Hepatocyte (in vitro differentiated cells): Measurements from ENCODE around the gene CTSL. TPM values are rescaled to one million over a fixed set of nuclear protein-coding genes. Genes with fewer than 3 reads are reported as not detected.
"Not testable (repeated sequence)": the region's sequence is repeated elsewhere in the genome, so short reads cannot be mapped to it uniquely, and the experiment has no call there.

Source experiments
- DNase-seq: peaks from one replicate; pipeline ENCODE4 v3.0.0-alpha.2; 2016; ENCODE audit warnings: low spot score
- H2AFZ ChIP-seq: fragments of 200-600 bp; sonication (generic); 2 replicates; pipeline ENCODE4 v1.6.0; 2016; ENCODE audit warnings: antibody characterized with exemption, mild to moderate bottlenecking
- H3K27ac ChIP-seq: fragments of 200-600 bp; sonication (generic); 2 replicates; pipeline ENCODE4 v1.5.1; 2016; ENCODE audit warnings: mild to moderate bottlenecking
- H3K27me3 ChIP-seq: fragments of 200-600 bp; sonication (generic); 2 replicates; pipeline ENCODE4 v1.6.1; 2016
- H3K36me3 ChIP-seq: fragments of 200-600 bp; sonication (generic); replicated peaks from 2 replicates; pipeline ENCODE4 v1.5.1; 2016; ENCODE audit warnings: low read depth; ENCODE audit not compliant: insufficient read depth
- H3K4me1 ChIP-seq: fragments of 200-600 bp; sonication (generic); 2 replicates; pipeline ENCODE4 v1.5.1; 2016; ENCODE audit warnings: mild to moderate bottlenecking, moderate library complexity; ENCODE audit not compliant: insufficient read depth
- H3K4me2 ChIP-seq: fragments of 200-600 bp; sonication (generic); 2 replicates; pipeline ENCODE4 v1.6.0; 2016
- H3K4me3 ChIP-seq: fragments of 200-600 bp; sonication (generic); 2 replicates; pipeline ENCODE4 v1.5.1; 2016; ENCODE audit warnings: mild to moderate bottlenecking
- H3K79me2 ChIP-seq: fragments of 200-600 bp; sonication (generic); 2 replicates; pipeline ENCODE4 v1.6.0; 2017; ENCODE audit warnings: mild to moderate bottlenecking
- H3K9me2 ChIP-seq: fragments of 200-600 bp; sonication (generic); replicated peaks from 2 replicates; pipeline ENCODE4 v1.6.0; 2017; ENCODE audit warnings: mild to moderate bottlenecking; ENCODE audit not compliant: insufficient read depth
- H3K9me3 ChIP-seq: fragments of 200-600 bp; sonication (generic); 2 replicates; pipeline ENCODE4 v1.5.1; 2016; ENCODE audit warnings: low read depth, mild to moderate bottlenecking
- H4K20me1 ChIP-seq: fragments of 200-600 bp; sonication (generic); 2 replicates; pipeline ENCODE4 v1.6.0; 2016; ENCODE audit warnings: mild to moderate bottlenecking; ENCODE audit not compliant: insufficient read depth, poor library complexity, severe bottlenecking
- CTCF ChIP-seq: fragments of 200-600 bp; sonication (generic); IDR thresholded peaks from 2 replicates; pipeline ENCODE4 v1.5.1; 2016; ENCODE audit warnings: antibody characterized with exemption, mild to moderate bottlenecking; ENCODE audit not compliant: poor library complexity
- EZH2 ChIP-seq: fragments of 200-600 bp; sonication (generic); IDR thresholded peaks from 2 replicates; pipeline ENCODE4 v1.6.1; 2016; ENCODE audit warnings: antibody characterized with exemption, mild to moderate bottlenecking, borderline replicate concordance
- EZH2phosphoT487 ChIP-seq: fragments of 200-600 bp; sonication (generic); IDR thresholded peaks from one replicate; pipeline ENCODE4 v1.6.1; 2018; ENCODE audit warnings: antibody characterized with exemption, mild to moderate bottlenecking, low read depth, moderate library complexity; ENCODE audit not compliant: unreplicated experiment, severe bottlenecking
- WGBS: methylation state at CpG from one replicate; pipeline ENCODE4 v1.1.6; 2016; ENCODE audit warnings: low lambda C conversion rate; ENCODE audit errors: missing lambda C conversion rate; 5-methylcytosine and 5-hydroxymethylcytosine counted together
- polyA plus RNA-seq: library from polyadenylated mRNA; unstranded; fragments of >200 nt; fragmentation: Nextera tagmentation; extraction: Ambion mirVana; gene quantifications from 2 replicates; pipeline ENCODE4 v1.2.1, GENCODE V29; 2016
- total RNA-seq: library from RNA; depleted of rRNA; stranded (reverse); fragments of >200 nt; gene quantifications from 2 replicates; pipeline ENCODE4 v1.2.3, GENCODE V29; 2014

Gene CTSL
- total and polyA plus RNA-seq, 2 experiments from 2014 or later, result 341 to 365 TPM

- Histone ChIP-seq H3K27me3 (no peaks in the 10 kb centered on the region), H3K4me2 (no peak overlapping the region), H3K4me3 (no peak overlapping the region), H3K4me1 (no peaks in the 10 kb centered on the region), H2AFZ (no peak overlapping the region), H3K79me2 (no peaks in the 10 kb centered on the region), H4K20me1 (no peaks in the 10 kb centered on the region), H3K36me3 (no peaks in the 10 kb centered on the region), H3K9me3 (no peaks in the 10 kb centered on the region), H3K9me2 (no peaks in the 10 kb centered on the region), H3K27ac (no peak overlapping the region)
- no peak for DNase-seq
- 96% methylated on average over 3 of the region's 3 CpGs for WGBS
- TF ChIP-seq CTCF, result no peak
- no peak for TF ChIP-seq EZH2phosphoT487
- TF ChIP-seq EZH2, result no peak
These were observed 17.0 kb downstream of the CTSL start for GRCh38 chr9:87742813-87743428.

- not testable (repeated sequence) for H3K27me3 ChIP-seq, DNase-seq, H3K9me2 ChIP-seq, H3K27ac ChIP-seq, H3K79me2 ChIP-seq, H2AFZ ChIP-seq, H3K4me3 ChIP-seq, H3K9me3 ChIP-seq, H3K4me1 ChIP-seq, H3K4me2 ChIP-seq, H4K20me1 ChIP-seq, H3K36me3 ChIP-seq
- WGBS, result 96% methylated on average over 7 of the region's 7 CpGs
These were observed 18.3 kb downstream of the CTSL start for GRCh38 chr9:87744247-87744646.

GRCh38 chr9:87746186-87746585 lies 20.3 kb downstream of the CTSL start:
- TF ChIP-seq EZH2 (no peak), CTCF (no peak), EZH2phosphoT487 (no peak)
- 76% methylated on average over 4 of the region's 4 CpGs for WGBS
- no peaks in the 10 kb centered on the region for H3K36me3 ChIP-seq

GRCh38 chr9:87748881-87749280 lies 23.0 kb downstream of the CTSL start:
- Histone ChIP-seq H3K27ac (no peak overlapping the region), H3K9me2 (no peaks in the 10 kb centered on the region), H2AFZ (no peak overlapping the region), H3K27me3 (no peaks in the 10 kb centered on the region), H4K20me1 (no peaks in the 10 kb centered on the region), H3K79me2 (no peaks in the 10 kb centered on the region), H3K4me2 (no peak overlapping the region), H3K4me3 (no peak overlapping the region), H3K4me1 (no peaks in the 10 kb centered on the region), H3K9me3 (no peaks in the 10 kb centered on the region), H3K36me3 (no peaks in the 10 kb centered on the region)
- no peak for TF ChIP-seq EZH2phosphoT487
- TF ChIP-seq EZH2, result no peak
- no peak for TF ChIP-seq CTCF
- DNase-seq, result no peak
- 57% methylated on average over 1 of the region's 1 CpG for WGBS

More at GRCh38 chr9:87746186-87746585, 20.3 kb downstream of the CTSL start:
- Histone ChIP-seq H4K20me1 (no peaks in the 10 kb centered on the region), H3K9me2 (no peaks in the 10 kb centered on the region), H3K27me3 (no peaks in the 10 kb centered on the region), H2AFZ (no peak overlapping the region), H3K4me2 (no peak overlapping the region), H3K4me3 (no peak overlapping the region), H3K79me2 (no peaks in the 10 kb centered on the region), H3K27ac (no peak overlapping the region), H3K9me3 (no peaks in the 10 kb centered on the region), H3K4me1 (no peaks in the 10 kb centered on the region)
- no peak for DNase-seq
